Endodermal cell (in vitro differentiated cells): Measurements from ENCODE around the gene PI4K2A. TPM values are rescaled to one million over a fixed set of nuclear protein-coding genes. Genes with fewer than 3 reads are reported as not detected.

Source experiments
- DNase-seq: peaks from one replicate; pipeline ENCODE4 v3.0.0-alpha.2; 2017
- H3K27ac ChIP-seq: 2 replicates; pipeline ENCODE4 v1.5.1; 2013; ENCODE audit warnings: mild to moderate bottlenecking, low read depth, low read length, moderate library complexity
- H3K27me3 ChIP-seq: 2 replicates; pipeline ENCODE4 v1.6.1; 2013; ENCODE audit warnings: mild to moderate bottlenecking, low read length, moderate library complexity; ENCODE audit not compliant: insufficient read depth, control insufficient read depth, poor library complexity, severe bottlenecking
- H3K36me3 ChIP-seq: 2 replicates; pipeline ENCODE4 v1.7.0; 2013; ENCODE audit warnings: mild to moderate bottlenecking, low read length, moderate library complexity; ENCODE audit not compliant: control insufficient read depth, insufficient read depth
- H3K4me1 ChIP-seq: one replicate; pipeline ENCODE4 v1.7.0; 2013; ENCODE audit warnings: low read length; ENCODE audit not compliant: control insufficient read depth, insufficient read depth
- H3K4me3 ChIP-seq: 2 replicates; pipeline ENCODE4 v1.5.1; 2013; ENCODE audit warnings: mild to moderate bottlenecking, low read length, moderate library complexity
- H3K9ac ChIP-seq: 2 replicates; pipeline ENCODE4 v1.6.1; 2013; ENCODE audit warnings: mild to moderate bottlenecking, low read length, moderate library complexity; ENCODE audit not compliant: poor library complexity, severe bottlenecking; ENCODE audit errors: extremely low read depth
- H3K9me3 ChIP-seq: 2 replicates; pipeline ENCODE4 v1.6.1; 2013; ENCODE audit warnings: mild to moderate bottlenecking, low read length, moderate library complexity; ENCODE audit not compliant: control insufficient read depth
- H3K27ac Mint-ChIP-seq: 2 replicates; pipeline ENCODE4 v1.8.0; 2020; ENCODE audit warnings: mixed read lengths
- H3K27me3 Mint-ChIP-seq: 2 replicates; pipeline ENCODE4 v1.8.0; 2021; ENCODE audit warnings: mild to moderate bottlenecking, mixed read lengths; ENCODE audit not compliant: insufficient read depth
- H3K36me3 Mint-ChIP-seq: 2 replicates; pipeline ENCODE4 v1.8.0; 2020; ENCODE audit warnings: low read depth, mixed read lengths
- H3K4me1 Mint-ChIP-seq: 2 replicates; pipeline ENCODE4 v1.8.0; 2020; ENCODE audit warnings: mixed read lengths
- H3K4me3 Mint-ChIP-seq: 2 replicates; pipeline ENCODE4 v1.8.0; 2020; ENCODE audit warnings: mild to moderate bottlenecking, moderate library complexity, mixed read lengths
- H3K9me3 Mint-ChIP-seq: 2 replicates; pipeline ENCODE4 v1.8.0; 2020; ENCODE audit warnings: mild to moderate bottlenecking, mixed read lengths
- WGBS, 2 experiments: methylation state at CpG; one replicate each; pipeline versions ENCODE4 v1.1.5 to v1.1.7; 2013; ENCODE audit warnings: missing lambda C conversion rate in 2 of 2, mixed read lengths in 1 of 2; ENCODE audit not compliant: insufficient coverage in 1 of 2, insufficient read length in 1 of 2; 5-methylcytosine and 5-hydroxymethylcytosine counted together
- total RNA-seq, 2 donors: library from RNA; stranded (reverse); fragmentation: NEBNext Ultra II Directional in 1 of 2; extraction: Animal tissue kit (Norgen Biotek cat#: 25700) in 1 of 2; gene quantifications; 2 replicates in 1 of 2; 3 replicates in 1 of 2; pipeline ENCODE4 v1.2.1, GENCODE V29; 2021
- TF ChIP-seq, protein P1 (sequence below): fragments of 200-600 bp; sonication (generic); conservative IDR thresholded peaks from 2 replicates; pipeline ENCODE4 v1.5.0; 2021; ENCODE audit warnings: antibody characterized with exemption, mild to moderate bottlenecking

Gene PI4K2A
- total RNA-seq, 2 donors from 2014 or later, result 14.5 to 18.1 TPM

DNA sequence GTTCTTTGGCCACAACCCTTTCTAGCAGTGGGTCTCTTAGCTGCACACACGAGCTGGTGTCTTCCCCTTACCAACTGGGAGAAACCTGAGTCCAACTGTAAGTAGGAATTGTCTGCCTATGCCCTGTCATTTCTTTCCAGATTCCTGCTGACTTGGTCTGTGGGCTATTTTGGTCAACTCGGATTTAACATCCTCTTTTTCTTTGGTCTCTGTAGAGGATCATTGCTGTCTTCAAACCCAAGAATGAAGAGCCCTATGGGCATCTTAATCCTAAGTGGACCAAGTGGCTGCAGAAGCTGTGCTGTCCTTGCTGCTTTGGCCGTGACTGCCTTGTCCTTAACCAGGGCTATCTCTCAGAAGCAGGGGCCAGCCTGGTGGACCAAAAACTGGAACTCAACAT is 10.3 kb downstream of the PI4K2A start:
- peaks cover 7% of the 10 kb centered on the region for H3K4me1 Mint-ChIP-seq
- H3K4me3 Mint-ChIP-seq, result no peak overlapping the region
- no peak overlapping the region for H3K27ac ChIP-seq
- H3K27me3 ChIP-seq, result no peaks in the 10 kb centered on the region
- TF ChIP-seq, protein P1, sequence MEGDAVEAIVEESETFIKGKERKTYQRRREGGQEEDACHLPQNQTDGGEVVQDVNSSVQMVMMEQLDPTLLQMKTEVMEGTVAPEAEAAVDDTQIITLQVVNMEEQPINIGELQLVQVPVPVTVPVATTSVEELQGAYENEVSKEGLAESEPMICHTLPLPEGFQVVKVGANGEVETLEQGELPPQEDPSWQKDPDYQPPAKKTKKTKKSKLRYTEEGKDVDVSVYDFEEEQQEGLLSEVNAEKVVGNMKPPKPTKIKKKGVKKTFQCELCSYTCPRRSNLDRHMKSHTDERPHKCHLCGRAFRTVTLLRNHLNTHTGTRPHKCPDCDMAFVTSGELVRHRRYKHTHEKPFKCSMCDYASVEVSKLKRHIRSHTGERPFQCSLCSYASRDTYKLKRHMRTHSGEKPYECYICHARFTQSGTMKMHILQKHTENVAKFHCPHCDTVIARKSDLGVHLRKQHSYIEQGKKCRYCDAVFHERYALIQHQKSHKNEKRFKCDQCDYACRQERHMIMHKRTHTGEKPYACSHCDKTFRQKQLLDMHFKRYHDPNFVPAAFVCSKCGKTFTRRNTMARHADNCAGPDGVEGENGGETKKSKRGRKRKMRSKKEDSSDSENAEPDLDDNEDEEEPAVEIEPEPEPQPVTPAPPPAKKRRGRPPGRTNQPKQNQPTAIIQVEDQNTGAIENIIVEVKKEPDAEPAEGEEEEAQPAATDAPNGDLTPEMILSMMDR, result no peak
- 93 to 100% methylated on average over 2 to 3 of the region's 3 CpGs for WGBS, 2 experiments
- no peak for DNase-seq
- H3K4me3 ChIP-seq, result no peak overlapping the region
- no peaks in the 10 kb centered on the region for H3K9me3 ChIP-seq
- H3K27ac Mint-ChIP-seq, result no peak overlapping the region
- peaks cover 39% of the 10 kb centered on the region for H3K36me3 Mint-ChIP-seq
- no peaks in the 10 kb centered on the region for H3K27me3 Mint-ChIP-seq
- H3K4me1 ChIP-seq, result no peaks in the 10 kb centered on the region
- no peaks in the 10 kb centered on the region for H3K9me3 Mint-ChIP-seq
- peaks cover 70% of the 10 kb centered on the region for H3K36me3 ChIP-seq
- H3K9ac ChIP-seq, result no peak overlapping the region

DNA sequence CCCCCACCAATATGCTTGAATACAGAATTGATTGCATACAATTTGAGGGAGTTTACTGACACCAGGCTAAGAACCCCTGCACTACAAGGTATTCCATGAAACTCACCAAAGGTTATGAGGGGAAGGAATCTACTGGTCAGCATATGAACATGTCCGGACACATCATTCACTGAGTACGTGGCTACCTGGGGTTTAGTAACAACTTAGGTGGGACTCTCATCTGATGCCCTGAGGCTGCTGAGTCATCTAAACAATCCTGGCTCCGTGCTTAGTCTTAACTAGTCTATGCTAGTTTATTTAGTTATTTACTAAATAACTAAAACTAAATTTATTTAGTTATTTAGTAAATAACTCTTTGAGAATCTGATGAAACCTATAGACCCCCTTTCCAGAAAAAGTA is 11.3 kb downstream of the PI4K2A start:
- H3K4me3 ChIP-seq, result no peak overlapping the region
- no peak for DNase-seq
- H3K27ac Mint-ChIP-seq, result no peak overlapping the region
- peaks cover 7% of the 10 kb centered on the region for H3K4me1 Mint-ChIP-seq
- peaks cover 46% of the 10 kb centered on the region for H3K36me3 Mint-ChIP-seq
- TF ChIP-seq, protein P1, result no peak
- H3K4me1 ChIP-seq, result no peaks in the 10 kb centered on the region
- no peaks in the 10 kb centered on the region for H3K27me3 ChIP-seq
- no peak overlapping the region for H3K4me3 Mint-ChIP-seq
- peaks cover 73% of the 10 kb centered on the region for H3K36me3 ChIP-seq
- WGBS, 2 experiments, result 93 to 98% methylated on average over 2 of the region's 3 CpGs
- H3K9me3 ChIP-seq, result no peaks in the 10 kb centered on the region
- H3K9ac ChIP-seq, result no peak overlapping the region
- H3K27ac ChIP-seq, result no peak overlapping the region
- no peaks in the 10 kb centered on the region for H3K27me3 Mint-ChIP-seq
- no peaks in the 10 kb centered on the region for H3K9me3 Mint-ChIP-seq

DNA sequence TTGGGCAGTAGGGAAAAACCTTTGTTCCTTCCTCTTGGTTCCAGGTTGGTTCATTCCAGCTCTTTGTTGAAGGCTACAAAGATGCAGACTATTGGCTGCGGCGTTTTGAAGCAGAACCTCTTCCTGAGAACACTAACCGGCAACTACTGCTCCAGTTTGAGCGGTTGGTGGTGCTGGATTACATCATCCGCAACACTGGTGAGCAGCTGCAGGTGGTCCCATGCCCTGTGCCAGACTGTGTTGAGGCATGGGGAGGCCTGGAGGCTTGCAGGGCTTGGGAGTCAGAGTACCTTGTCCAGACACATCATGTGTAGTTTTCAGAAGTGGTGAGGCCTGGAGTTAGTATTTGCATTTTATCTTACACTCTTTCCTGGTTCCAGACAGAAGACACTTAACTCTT is 16.3 kb downstream of the PI4K2A start:
- TF ChIP-seq, protein P1, result no peak
- H3K9ac ChIP-seq, result no peak overlapping the region
- Mint-ChIP-seq H3K36me3 (peaks cover 74% of the 10 kb centered on the region), H3K4me1 (no peaks in the 10 kb centered on the region), H3K9me3 (no peaks in the 10 kb centered on the region), H3K27ac (no peak overlapping the region), H3K27me3 (no peaks in the 10 kb centered on the region), H3K4me3 (no peak overlapping the region)
- H3K36me3 ChIP-seq, result peaks cover 77% of the 10 kb centered on the region
- H3K4me1 ChIP-seq, result no peaks in the 10 kb centered on the region
- no peaks in the 10 kb centered on the region for H3K9me3 ChIP-seq
- no peak overlapping the region for H3K4me3 ChIP-seq
- H3K27me3 ChIP-seq, result no peaks in the 10 kb centered on the region
- no peak overlapping the region for H3K27ac ChIP-seq
- no peak for DNase-seq
- WGBS, 2 experiments, result 98% methylated on average over 4 to 5 of the region's 5 CpGs
